Fibroblast of the aortic adventitia (primary cell): ENCODE data around the gene BANF1. TPM values are rescaled to one million over a fixed set of nuclear protein-coding genes. Genes with fewer than 3 reads are reported as not detected.

Experiments used
- DNase-seq: peaks from one replicate; pipeline ENCODE4 v3.0.0-alpha.2; 2010; ENCODE audit warnings: low read depth
- H3K4me3 ChIP-seq: 2 replicates; pipeline ENCODE4 v1.5.1; 2011; ENCODE audit warnings: low read depth, mild to moderate bottlenecking, control low read depth, low read length, moderate library complexity
- total RNA-seq: library from RNA; depleted of rRNA; stranded (reverse); fragments of >200 nt; gene quantifications from 2 replicates; pipeline ENCODE4 v1.2.3, GENCODE V29; 2012; ENCODE audit warnings: low replicate concordance
- TF ChIP-seq, protein P1 (sequence below): IDR thresholded peaks from 2 replicates; pipeline ENCODE4 v1.5.1; 2011; ENCODE audit warnings: mild to moderate bottlenecking, low read length, control low read depth, inconsistent platforms; ENCODE audit not compliant: insufficient read depth

Gene BANF1
- total RNA-seq, 1 donor, result 44.1 TPM

DNA sequence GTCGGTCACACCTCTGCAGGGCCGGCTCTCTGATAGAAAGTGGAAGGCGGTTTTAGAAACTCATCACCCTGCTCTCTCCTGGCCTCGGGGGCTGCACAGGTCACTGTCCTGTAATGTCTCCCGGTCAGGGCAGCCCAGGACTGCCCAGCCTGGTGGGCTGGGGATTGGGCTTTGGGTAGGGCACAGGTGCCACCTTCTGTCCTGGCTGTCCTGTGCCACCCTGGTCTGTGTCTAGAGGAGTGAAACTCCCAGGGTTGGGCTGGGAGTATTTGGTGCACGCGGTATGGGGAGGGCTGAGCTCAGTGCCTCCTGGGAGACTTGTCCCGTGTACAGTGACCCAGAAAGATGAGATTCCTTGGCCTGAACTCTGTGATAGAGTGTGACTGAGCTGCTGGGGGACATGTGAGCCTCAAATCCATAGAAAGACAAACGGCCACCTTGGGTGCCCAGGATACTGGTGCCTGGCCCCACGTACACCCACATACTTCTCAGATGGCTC, 23.0 kb upstream of the BANF1 start:
- DNase-seq, result no peak

DNA sequence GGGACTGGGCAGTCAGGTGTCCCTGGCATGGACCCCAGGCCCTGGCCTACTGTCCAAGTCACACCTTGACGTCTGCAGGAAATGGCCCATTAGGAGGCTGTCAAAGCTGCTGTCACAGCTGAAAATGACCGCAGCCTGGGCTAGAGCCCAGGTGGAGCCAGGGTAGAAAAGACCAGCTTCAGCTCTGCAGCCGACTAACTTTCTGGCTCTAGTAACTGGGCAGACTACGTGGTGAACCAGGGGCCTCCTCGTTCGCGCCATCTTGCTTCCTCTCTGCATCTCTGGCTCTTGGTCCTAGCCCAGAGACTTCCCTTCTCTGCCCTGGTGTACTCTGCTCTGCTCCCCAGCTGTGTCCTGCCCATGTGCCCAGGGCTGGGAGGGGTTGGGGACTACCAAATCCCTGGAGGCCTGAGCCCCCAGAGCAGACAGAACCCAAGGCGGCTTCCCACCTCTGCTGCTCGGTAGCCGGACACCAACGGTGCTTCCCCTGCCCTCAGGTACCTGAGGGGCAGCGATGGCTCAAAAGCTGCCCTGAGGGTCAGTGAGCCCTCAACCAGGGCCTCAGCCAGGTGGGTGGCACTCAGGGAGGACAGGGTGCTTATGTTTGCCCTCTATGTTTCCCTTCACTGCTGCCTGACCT, 21.1 kb upstream of the BANF1 start:
- DNase-seq, result no peak
- H3K4me3 ChIP-seq, result no peak overlapping the region
- TF ChIP-seq, protein P1, sequence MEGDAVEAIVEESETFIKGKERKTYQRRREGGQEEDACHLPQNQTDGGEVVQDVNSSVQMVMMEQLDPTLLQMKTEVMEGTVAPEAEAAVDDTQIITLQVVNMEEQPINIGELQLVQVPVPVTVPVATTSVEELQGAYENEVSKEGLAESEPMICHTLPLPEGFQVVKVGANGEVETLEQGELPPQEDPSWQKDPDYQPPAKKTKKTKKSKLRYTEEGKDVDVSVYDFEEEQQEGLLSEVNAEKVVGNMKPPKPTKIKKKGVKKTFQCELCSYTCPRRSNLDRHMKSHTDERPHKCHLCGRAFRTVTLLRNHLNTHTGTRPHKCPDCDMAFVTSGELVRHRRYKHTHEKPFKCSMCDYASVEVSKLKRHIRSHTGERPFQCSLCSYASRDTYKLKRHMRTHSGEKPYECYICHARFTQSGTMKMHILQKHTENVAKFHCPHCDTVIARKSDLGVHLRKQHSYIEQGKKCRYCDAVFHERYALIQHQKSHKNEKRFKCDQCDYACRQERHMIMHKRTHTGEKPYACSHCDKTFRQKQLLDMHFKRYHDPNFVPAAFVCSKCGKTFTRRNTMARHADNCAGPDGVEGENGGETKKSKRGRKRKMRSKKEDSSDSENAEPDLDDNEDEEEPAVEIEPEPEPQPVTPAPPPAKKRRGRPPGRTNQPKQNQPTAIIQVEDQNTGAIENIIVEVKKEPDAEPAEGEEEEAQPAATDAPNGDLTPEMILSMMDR, result no peak

More for the DNA sequence above, 23.0 kb upstream of the BANF1 start:
- TF ChIP-seq, protein P1, result no peak
- no peak overlapping the region for H3K4me3 ChIP-seq

DNA sequence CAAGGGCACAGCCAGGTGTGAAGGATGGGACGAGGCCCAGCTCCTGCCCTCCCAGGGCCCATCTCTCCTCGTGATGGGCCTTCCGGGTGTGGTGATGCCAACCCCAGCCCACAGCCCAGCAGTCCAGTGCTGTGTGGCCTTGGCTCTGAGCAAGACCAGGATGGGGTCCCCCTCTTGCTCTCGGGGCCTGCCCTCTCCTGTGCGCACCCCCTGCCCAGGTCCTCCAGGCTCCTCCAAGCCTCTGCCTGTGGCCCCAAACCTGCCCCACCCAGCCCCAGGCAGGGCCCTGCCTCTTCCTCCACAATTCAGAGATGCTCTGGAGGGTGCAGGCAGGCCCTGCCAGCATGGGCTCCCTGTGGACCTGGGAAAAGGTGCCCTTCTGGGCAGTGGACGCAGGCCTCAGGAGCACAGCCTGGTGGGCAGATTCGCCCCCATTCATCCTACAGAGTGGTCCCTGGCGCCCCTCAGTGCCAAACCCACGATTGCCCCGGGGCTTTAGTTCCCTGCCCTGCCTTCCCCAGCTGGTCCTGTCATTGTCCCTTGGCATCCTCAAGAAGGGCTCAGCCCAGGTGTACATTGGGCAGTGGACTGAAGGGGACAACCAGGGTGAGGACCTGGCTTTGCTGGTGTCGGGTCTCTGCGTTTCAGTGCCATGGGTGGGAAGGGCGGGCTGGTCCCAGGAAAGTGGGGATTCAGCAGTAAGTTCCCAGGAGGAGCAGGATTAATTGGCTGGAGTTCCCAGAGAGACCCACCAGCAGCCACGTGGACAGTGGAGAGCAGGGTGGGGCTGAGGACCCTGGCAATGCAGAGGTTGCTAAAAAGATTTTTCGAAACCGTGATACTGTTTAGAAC, 20.1 kb upstream of the BANF1 start:
- TF ChIP-seq, protein P1, result no peak
- DNase-seq, result no peak
- no peak overlapping the region for H3K4me3 ChIP-seq

DNA sequence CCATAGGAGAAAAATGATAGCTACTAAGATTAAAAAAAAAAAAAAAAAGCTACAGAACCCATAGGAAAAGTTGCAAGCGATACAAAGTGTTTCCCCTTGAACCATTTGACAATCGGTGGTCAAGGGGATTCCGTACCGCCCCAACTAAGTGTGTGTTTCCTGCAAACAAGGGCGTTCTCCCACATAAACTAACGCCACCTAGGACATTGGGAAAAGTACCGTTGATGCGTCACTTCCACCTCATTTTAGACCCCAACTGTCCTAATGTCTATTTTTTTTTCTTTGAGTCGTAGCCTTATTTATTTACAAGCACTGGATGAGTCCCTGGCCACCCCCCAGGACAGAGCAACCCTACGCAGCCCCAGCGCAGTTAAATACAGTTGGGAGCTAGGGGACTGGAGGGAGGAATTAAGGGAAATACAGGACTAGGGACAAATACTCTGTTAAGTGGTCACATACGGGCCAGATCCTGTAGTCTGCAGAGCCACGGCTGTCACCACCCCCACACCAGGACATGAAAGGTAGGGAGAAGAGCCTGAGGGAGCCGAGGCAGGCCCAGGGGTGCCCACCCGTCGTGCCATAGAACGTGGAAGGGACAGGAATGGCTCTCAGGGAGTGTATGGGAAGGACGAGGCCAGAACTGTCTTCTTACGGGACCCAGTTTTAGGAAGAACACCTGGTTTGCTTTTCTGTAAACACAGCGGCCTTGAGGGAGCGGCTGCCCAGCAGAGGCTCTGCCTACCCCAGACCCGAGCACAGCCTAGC, 19.3 kb upstream of the BANF1 start:
- TF ChIP-seq, protein P1, result no peak
- no peak overlapping the region for H3K4me3 ChIP-seq
- DNase-seq, result no peak

DNA sequence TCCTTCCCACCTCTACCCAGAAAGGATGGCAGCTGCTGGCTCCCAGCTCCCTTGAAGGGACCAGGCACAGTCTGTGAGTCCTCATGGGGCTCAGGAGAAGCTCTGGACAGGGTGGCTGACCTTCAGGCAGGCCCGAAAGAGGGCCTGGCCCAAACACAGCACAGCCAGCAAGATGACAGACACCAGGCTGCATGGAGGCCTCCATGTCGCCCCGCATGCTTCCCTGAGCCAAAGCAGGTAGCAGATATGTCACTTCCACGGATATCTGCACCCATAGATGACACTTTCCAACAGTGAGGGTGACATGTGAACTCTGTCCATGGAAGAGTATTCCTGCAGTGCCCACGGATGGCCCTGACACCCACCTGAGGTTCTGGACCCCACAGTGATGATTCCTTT, 18.7 kb upstream of the BANF1 start:
- H3K4me3 ChIP-seq, result no peak overlapping the region
- TF ChIP-seq, protein P1, result no peak
- DNase-seq, result no peak

DNA sequence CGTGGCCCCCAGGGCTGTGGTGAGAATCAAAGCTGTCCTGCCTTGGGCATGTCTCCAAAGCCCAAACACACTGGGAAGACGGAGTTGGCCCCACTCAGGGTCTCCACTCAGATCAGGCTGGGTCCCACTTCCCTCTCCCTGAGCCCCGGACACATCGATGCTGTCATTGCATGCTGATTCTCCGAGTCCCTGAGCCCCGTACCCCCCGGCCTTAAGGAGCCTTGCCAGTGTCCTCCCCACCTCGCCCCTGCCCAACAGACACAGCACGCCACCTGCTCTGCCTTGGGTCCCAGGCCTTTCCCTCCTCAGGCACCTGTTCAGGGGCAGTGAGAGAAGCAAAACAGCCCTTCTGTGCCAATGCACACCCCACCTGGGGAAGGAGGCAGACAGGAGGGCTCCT, 15.0 kb upstream of the BANF1 start:
- H3K4me3 ChIP-seq, result no peak overlapping the region
- TF ChIP-seq, protein P1, result no peak
- no peak for DNase-seq
